Measurements from ENCODE around the gene SMYD3.

SMYD3 gene

GRCh38 chr1:246308533-246309075 lies 198.5 kb downstream of the SMYD3 start:
- DNase-seq (ENCODE audit: low read depth in 2 of 2), result no peak

GRCh38 chr1:246306415-246307037 lies 200.6 kb downstream of the SMYD3 start:
- DNase-seq (ENCODE audit: low read depth in 2 of 2), result no peak

- DNase-seq (ENCODE audit: low read depth in 2 of 2), result no peak
Measured at GRCh38 chr1:246304484-246305259, 202.4 kb downstream of the SMYD3 start.

- no peak for DNase-seq (ENCODE audit: low read depth in 2 of 2)
Measured at GRCh38 chr1:246302711-246303317, 204.3 kb downstream of the SMYD3 start.

GRCh38 chr1:246302251-246302625 lies 204.8 kb downstream of the SMYD3 start:
- DNase-seq (ENCODE audit: low read depth in 2 of 2), result no peak

- DNase-seq (ENCODE audit: low read depth in 2 of 2), result no peak
Measured at GRCh38 chr1:246301553-246302250, 205.4 kb downstream of the SMYD3 start.

GRCh38 chr1:246300626-246301549 lies 206.2 kb downstream of the SMYD3 start:
- DNase-seq (ENCODE audit: low read depth in 2 of 2), result no peak

GRCh38 chr1:246297279-246298265 lies 209.5 kb downstream of the SMYD3 start:
- no peak for DNase-seq (ENCODE audit: low read depth in 2 of 2)

GRCh38 chr1:246295968-246296367 lies 211.1 kb downstream of the SMYD3 start:
- DNase-seq (ENCODE audit: low read depth in 2 of 2), result no peak

- DNase-seq (ENCODE audit: low read depth in 2 of 2), result no peak
Measured at GRCh38 chr1:246295340-246295739, 211.7 kb downstream of the SMYD3 start.

- DNase-seq (ENCODE audit: low read depth in 2 of 2), result no peak
Measured at GRCh38 chr1:246294263-246294662, 212.8 kb downstream of the SMYD3 start.

GRCh38 chr1:246293366-246294121 lies 213.5 kb downstream of the SMYD3 start:
- DNase-seq (ENCODE audit: low read depth in 2 of 2), result no peak

GRCh38 chr1:246292571-246292970 lies 214.5 kb downstream of the SMYD3 start:
- no peak for DNase-seq (ENCODE audit: low read depth in 2 of 2)

GRCh38 chr1:246291127-246291526 lies 216.0 kb downstream of the SMYD3 start:
- no peak for DNase-seq (ENCODE audit: low read depth in 2 of 2)

GRCh38 chr1:246283771-246284410 lies 223.2 kb downstream of the SMYD3 start:
- no peak for DNase-seq (ENCODE audit: low read depth in 2 of 2)

- no peak for DNase-seq (ENCODE audit: low read depth in 2 of 2)
Measured at GRCh38 chr1:246281639-246282038, 225.4 kb downstream of the SMYD3 start.

- DNase-seq (ENCODE audit: low read depth in 2 of 2), result no peak
Measured at GRCh38 chr1:246281195-246281594, 225.9 kb downstream of the SMYD3 start.

- DNase-seq (ENCODE audit: low read depth in 2 of 2), result no peak
Measured at GRCh38 chr1:246280551-246280950, 226.5 kb downstream of the SMYD3 start.

- no peak for DNase-seq (ENCODE audit: low read depth in 2 of 2)
Measured at GRCh38 chr1:246279402-246279801, 227.7 kb downstream of the SMYD3 start.
